HG03095 (cell line): ENCODE data around the gene GMPR2.
"Not testable (repeated sequence)": the region's sequence is repeated elsewhere in the genome, so short reads cannot be mapped to it uniquely, and the experiment has no call there.

Experiments used
- ATAC-seq: cut with Tn5 transposase; IDR thresholded peaks from one replicate; pipeline ENCODE4 v1.9.1; 2021; ENCODE audit warnings: moderate library complexity; ENCODE audit not compliant: unreplicated experiment

The GMPR2 gene

GRCh38 chr14:24226473-24226872, 6.3 kb upstream of the GMPR2 start:
- ATAC-seq = no peak

DNA sequence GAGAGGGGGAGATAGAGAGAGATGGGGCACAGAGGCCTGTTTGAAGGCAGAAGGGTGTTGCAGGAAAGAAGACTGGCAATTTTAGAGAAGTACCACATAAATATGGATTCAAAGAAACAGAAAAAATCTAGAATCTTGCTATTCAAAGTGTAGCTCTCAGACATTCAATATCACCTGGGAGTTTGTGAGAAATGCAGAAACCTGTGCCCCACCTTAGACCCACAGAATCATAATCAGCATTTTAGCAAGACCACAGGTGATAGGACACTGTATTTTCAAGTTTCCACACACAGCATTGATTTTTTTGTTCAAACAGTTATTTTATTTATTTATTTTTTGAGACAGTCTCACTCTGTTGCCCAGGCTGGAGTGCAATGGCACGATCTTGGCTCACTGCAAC, 3.8 kb upstream of the GMPR2 start:
- no peak for ATAC-seq

- ATAC-seq = no peak
Measured at GRCh38 chr14:24231263-24232120, 1.2 kb upstream of the GMPR2 start.

GRCh38 chr14:24232121-24232644, 546 bp upstream of the GMPR2 start, which contains the start of gene NEDD8:
TSS of gene NEDD8 (minus strand) at chr14:24232367. CDS start at chr14:24232267, 100 bp downstream.
- ATAC-seq = peak; percentile 64

DNA sequence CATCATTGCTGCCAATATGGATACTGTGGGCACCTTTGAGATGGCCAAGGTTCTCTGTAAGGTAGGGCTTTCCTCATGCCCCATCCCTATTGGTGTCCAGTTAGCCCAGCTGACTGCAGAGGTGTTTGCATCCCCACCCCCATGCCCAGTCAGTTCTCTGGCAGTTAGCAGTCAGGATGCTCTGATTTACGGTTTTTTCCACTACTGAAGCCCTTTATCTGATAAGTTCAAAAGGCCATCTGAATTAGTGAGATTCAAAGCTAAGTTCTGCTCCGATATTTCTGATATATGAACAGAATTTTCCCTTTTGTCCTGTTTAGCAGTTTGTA, 773 bp downstream of the GMPR2 start:
- no peak for ATAC-seq

- ATAC-seq = no peak
Measured at GRCh38 chr14:24234095-24235005, 1.6 kb downstream of the GMPR2 start.

DNA sequence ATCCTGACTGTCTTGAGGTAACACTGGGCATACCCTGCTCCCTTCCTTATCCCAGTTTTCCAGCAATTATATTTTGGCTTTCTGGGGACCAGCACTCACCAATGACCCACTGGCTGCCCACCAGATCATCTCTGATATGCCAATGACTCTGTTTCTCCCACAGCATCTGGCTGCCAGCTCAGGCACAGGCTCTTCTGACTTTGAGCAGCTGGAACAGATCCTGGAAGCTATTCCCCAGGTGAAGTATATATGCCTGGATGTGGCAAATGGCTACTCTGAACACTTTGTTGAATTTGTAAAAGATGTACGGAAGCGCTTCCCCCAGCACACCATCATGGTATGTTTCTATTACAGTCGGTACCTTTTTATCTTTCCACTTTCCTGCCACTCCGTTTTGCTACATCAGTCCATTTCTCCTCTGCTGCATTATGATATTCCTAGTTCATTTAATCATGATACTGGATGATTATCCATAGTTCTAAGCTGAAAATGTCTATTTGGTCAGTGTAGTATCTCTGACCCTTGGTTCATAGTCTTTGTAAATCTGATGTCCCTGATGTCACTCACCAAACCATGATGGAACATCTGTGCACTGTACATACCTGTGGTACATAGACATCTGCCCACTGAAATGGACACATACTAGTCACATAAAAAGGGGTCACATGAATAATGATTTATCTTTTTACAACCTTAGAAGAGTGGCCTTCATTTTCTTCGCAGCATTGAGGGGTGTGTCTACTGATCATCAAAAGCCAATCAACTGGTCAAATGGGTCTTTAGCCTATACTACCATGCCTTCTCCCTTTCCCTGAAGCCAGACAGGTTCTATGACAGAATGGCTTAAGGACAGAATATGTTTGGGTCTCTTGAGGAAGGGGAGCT, 3.3 kb downstream of the GMPR2 start:
- no peak for ATAC-seq

GRCh38 chr14:24236689-24237462, 4.1 kb downstream of the GMPR2 start:
- ATAC-seq = no peak

GRCh38 chr14:24237463-24237955, 4.8 kb downstream of the GMPR2 start:
- ATAC-seq = no peak

DNA sequence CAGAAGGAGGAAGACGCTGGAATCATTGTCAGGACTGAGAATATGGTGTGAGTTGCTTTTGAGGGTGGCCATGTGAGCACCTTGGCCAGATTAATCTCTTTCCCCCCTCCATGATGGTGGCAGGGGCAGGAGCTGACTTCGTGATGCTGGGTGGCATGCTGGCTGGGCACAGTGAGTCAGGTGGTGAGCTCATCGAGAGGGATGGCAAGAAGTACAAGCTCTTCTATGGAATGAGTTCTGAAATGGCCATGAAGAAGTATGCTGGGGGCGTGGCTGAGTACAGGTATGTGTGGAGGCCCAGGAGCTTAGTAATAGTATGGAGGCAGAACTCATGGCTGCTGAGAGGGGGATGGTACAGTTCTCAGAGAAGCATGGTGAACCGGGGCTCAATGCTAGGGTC, 5.4 kb downstream of the GMPR2 start:
- ATAC-seq = no peak

- no peak for ATAC-seq
Measured at GRCh38 chr14:24238527-24239037, 5.9 kb downstream of the GMPR2 start.

DNA sequence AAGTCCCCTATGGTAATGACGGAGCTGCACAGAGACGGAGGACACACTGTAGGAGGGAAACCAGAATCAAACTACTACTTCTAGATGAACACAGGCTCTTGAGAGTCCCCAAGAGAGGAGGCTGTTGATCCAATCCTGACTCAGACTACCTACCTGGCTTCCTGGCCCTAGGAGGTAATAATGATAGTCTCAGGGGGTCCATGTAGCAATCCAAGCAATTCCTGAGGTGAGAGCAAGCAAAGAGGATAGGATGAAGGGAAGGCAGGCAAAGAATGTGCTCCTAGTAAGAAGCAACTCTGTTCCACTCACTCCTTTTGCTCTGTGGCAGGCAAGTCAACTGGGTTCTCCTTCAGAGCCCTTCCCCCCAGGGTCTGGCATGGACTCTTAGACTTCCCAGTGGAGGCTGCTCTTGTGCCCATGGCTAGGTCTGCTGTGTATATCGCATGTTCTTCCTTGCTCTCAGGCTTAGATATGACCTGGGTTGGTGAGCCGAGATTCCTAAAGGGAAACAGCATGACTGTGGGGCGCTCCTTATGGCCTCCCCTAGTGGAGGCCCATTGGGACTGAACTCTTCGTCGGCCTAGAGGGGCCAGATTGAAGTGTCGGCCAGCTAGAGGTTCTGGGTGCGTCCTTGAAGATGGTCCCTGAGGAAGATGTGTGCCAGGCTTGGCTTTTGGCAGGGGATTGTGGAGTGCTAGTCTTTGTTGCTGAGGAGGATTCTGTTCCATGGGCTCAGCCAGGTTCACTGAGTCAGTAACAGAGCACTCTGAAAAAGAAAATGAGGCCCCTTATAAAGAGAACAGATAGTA, 7.6 kb downstream of the GMPR2 start:
- ATAC-seq = no peak

DNA sequence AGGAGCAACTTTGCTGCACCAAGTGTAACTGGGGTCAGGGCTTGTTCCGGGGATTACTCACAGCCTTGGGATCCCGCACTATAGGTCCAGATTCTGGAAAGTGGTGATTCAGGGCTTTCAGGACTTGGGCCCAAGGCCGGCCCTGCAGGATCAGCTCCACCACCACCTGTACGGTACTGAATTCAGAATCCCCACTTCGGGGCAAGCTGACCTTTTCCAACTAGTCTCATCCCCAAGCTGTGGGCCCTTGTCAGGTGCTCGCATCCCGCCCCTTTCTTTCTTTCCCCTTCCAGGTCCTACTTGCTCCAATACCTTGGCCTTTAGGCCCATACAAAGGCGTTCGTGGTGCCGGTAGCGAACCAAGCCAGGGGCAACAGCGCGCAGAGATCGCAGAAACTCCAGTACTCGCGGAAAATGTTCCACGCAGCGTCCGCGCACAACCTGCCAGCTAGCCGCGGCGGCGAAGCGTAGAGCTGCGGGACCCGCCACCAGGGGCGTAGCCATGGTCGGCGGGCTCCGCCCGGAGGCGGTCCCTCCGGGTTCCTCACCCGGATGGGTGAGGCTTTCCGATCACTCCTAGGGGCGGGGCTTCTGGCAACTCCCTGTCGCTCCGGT, 9.2 kb downstream of the GMPR2 start:
- ATAC-seq = peak; percentile 81

- no peak for ATAC-seq
Measured at GRCh38 chr14:24243336-24243836, 10.7 kb downstream of the GMPR2 start.

DNA sequence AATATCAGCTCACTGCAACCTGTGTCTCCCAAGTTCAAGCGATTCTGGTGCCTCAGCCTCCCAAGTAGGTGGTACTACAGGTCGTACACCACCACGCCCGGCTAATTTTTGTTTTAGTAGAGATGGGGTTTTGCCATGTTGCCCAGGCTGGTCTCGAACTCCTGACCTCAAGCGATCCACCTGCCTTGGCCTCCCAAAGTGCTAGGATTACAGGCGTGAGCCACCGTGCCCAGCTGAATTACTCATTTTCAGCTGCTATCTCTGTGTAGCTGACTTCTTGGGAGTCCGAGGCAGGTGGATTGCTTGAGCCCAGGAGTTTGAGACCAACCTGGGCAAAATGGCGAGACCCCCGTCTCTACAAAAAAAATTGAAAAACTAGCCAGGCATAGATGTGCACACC, 12.6 kb downstream of the GMPR2 start:
- not testable (repeated sequence) for ATAC-seq

GRCh38 chr14:24246765-24247212, 14.1 kb downstream of the GMPR2 start:
- ATAC-seq = no peak

GRCh38 chr14:24247422-24247821, 14.7 kb downstream of the GMPR2 start:
- ATAC-seq = no peak
